Measurements from ENCODE around the gene BCL6. TPM values are rescaled to one million over a fixed set of nuclear protein-coding genes. Genes with fewer than 3 reads are reported as not detected.

Gene BCL6
- polyA plus RNA-seq, 3 donors: 33.2 to 349 (median 34.9) TPM

DNA sequence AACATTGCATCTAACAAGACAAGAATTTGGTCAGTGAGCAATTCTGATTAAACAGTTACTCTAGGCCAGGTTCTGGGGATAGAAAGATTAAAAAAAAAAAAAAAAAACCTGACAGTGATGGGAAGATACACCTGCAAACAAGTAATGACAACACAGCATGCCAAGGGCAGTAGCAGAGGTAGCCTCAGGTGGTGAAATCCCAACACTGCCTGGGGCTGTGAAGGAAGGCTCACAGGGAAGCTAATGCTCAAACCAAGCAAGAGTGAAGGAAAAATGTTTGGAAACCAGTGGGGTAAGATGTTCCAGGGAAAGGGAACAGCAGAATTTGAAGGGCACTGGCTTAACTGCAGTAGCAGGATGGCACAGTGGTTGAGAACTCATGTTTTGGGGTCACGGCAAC lies 51.8 kb downstream of the BCL6 start:
- TF ChIP-seq, protein P1, sequence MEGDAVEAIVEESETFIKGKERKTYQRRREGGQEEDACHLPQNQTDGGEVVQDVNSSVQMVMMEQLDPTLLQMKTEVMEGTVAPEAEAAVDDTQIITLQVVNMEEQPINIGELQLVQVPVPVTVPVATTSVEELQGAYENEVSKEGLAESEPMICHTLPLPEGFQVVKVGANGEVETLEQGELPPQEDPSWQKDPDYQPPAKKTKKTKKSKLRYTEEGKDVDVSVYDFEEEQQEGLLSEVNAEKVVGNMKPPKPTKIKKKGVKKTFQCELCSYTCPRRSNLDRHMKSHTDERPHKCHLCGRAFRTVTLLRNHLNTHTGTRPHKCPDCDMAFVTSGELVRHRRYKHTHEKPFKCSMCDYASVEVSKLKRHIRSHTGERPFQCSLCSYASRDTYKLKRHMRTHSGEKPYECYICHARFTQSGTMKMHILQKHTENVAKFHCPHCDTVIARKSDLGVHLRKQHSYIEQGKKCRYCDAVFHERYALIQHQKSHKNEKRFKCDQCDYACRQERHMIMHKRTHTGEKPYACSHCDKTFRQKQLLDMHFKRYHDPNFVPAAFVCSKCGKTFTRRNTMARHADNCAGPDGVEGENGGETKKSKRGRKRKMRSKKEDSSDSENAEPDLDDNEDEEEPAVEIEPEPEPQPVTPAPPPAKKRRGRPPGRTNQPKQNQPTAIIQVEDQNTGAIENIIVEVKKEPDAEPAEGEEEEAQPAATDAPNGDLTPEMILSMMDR (IDR thresholded peaks at IDR 0.05): no peak
- intact Hi-C loops (cut with micrococcal nuclease): no loop called here
- Histone ChIP-seq H3K79me2 (ENCODE audit: insufficient read depth, low read length) (no peaks in the 10 kb centered on the region), H3K9me3 (replicated peaks in 1 of 2; ENCODE audit: control insufficient read depth in 1 of 2, insufficient read depth in 1 of 2, low read length in 2 of 2) (peaks cover 0 to 4% of the 10 kb centered on the region in 2 donors), H2AFZ (ENCODE audit: insufficient read depth, low read depth, low read length, poor library complexity, severe bottlenecking) (no peak overlapping the region), H3K4me1 (ENCODE audit: control insufficient read depth in 1 of 2, insufficient read depth in 2 of 2, low read length in 2 of 2) (no peaks in the 10 kb centered on the region), H3K9ac (ENCODE audit: insufficient read depth, low read length, poor library complexity, severe bottlenecking) (no peak overlapping the region), H3K27me3 (ENCODE audit: control insufficient read depth in 2 of 2, insufficient read depth in 2 of 2, low read length in 2 of 2) (peaks cover 0 to 4% of the 10 kb centered on the region in 2 donors), H3K4me3 (replicated peaks in 1 of 3; ENCODE audit: low read depth in 2 of 3, low read length in 3 of 3) (no peak overlapping the region), H4K20me1 (ENCODE audit: insufficient read depth, low read length) (no peaks in the 10 kb centered on the region), H3K27ac (ENCODE audit: low read depth in 1 of 2, low read length in 2 of 2) (no peak overlapping the region), H3K36me3 (replicated peaks in 1 of 2; ENCODE audit: control insufficient read depth in 1 of 2, insufficient read depth in 2 of 2, low read length in 2 of 2) (no peaks in the 10 kb centered on the region), H3K4me2 (replicated peaks; ENCODE audit: extremely low read depth, low read length, poor library complexity, severe bottlenecking) (no peak overlapping the region)
- Mint-ChIP-seq H3K27me3 (ENCODE audit: low read depth in 3 of 3) (peaks cover 14 to 20% (median 16%) of the 10 kb centered on the region in 3 donors), H3K27ac (no peak overlapping the region), H3K9me3 (peaks cover 0 to 4% (median 2%) of the 10 kb centered on the region in 7 donors), H3K4me1 (peaks cover 2% of the 10 kb centered on the region), H3K4me3 (no peak overlapping the region), H3K36me3 (no peaks in the 10 kb centered on the region)
- no peak for DNase-seq
- no CpG with 5 or more reads among the region's 1 CpG for WGBS (ENCODE audit: insufficient coverage)

DNA sequence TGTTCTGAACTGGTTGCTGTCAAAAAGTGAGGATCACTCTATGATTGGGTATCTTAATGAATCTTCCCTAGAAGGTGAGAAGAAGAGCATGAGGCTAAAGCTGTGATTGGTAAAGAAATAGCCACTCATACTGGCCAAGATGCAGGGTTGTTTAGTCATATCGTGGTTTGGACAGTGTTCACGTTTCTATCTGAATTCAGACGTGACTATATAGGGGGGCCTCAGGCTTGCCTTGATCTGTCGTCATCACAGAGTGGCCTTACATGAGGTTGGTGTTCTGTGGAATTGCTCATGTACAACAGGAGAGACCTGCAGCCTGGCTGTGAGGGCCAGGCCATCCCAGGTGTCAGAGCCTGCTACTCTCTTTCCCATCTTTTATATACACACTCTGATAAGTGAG lies 55.3 kb downstream of the BCL6 start:
- TF ChIP-seq, protein P1 (IDR thresholded peaks at IDR 0.05): no peak

More for the DNA sequence above, 55.3 kb downstream of the BCL6 start:
- Histone ChIP-seq H3K9me3 (replicated peaks in 1 of 2; ENCODE audit: control insufficient read depth in 1 of 2, insufficient read depth in 1 of 2, low read length in 2 of 2) (peaks cover 12 to 15% of the 10 kb centered on the region in 2 donors), H3K9ac (ENCODE audit: insufficient read depth, low read length, poor library complexity, severe bottlenecking) (no peak overlapping the region), H2AFZ (ENCODE audit: insufficient read depth, low read depth, low read length, poor library complexity, severe bottlenecking) (no peak overlapping the region), H3K79me2 (ENCODE audit: insufficient read depth, low read length) (no peaks in the 10 kb centered on the region), H3K36me3 (replicated peaks in 1 of 2; ENCODE audit: control insufficient read depth in 1 of 2, insufficient read depth in 2 of 2, low read length in 2 of 2) (no peaks in the 10 kb centered on the region), H3K27me3 (ENCODE audit: control insufficient read depth in 2 of 2, insufficient read depth in 2 of 2, low read length in 2 of 2) (peaks cover 2 to 7% of the 10 kb centered on the region in 2 donors), H3K4me3 (replicated peaks in 1 of 3; ENCODE audit: low read depth in 2 of 3, low read length in 3 of 3) (no peak overlapping the region), H4K20me1 (ENCODE audit: insufficient read depth, low read length) (no peaks in the 10 kb centered on the region), H3K27ac (ENCODE audit: low read depth in 1 of 2, low read length in 2 of 2) (no peak overlapping the region), H3K4me2 (replicated peaks; ENCODE audit: extremely low read depth, low read length, poor library complexity, severe bottlenecking) (no peak overlapping the region), H3K4me1 (ENCODE audit: control insufficient read depth in 1 of 2, insufficient read depth in 2 of 2, low read length in 2 of 2) (no peaks in the 10 kb centered on the region)
- Mint-ChIP-seq H3K36me3 (no peaks in the 10 kb centered on the region), H3K4me1 (peaks cover 2% of the 10 kb centered on the region), H3K9me3 (peaks cover 6 to 20% (median 10%) of the 10 kb centered on the region in 7 donors), H3K4me3 (no peak overlapping the region), H3K27me3 (ENCODE audit: low read depth in 3 of 3) (peaks cover 10 to 16% (median 14%) of the 10 kb centered on the region in 3 donors), H3K27ac (no peak overlapping the region)
- intact Hi-C loops (cut with micrococcal nuclease): no loop called here
- 36% methylated on average over 3 of the region's 4 CpGs for WGBS (ENCODE audit: insufficient coverage)
- no peak for DNase-seq

All from CD14-positive monocyte (primary cell).